GM12872 (cell line): Measurements from ENCODE around the gene RAB27A.

Experiments
- TF ChIP-seq, protein P1 (sequence below): IDR thresholded peaks from 3 replicates; pipeline ENCODE4 v1.5.1; 2011; ENCODE audit warnings: low read depth, mild to moderate bottlenecking, low read length, moderate library complexity; ENCODE audit not compliant: insufficient read depth

Gene RAB27A

DNA sequence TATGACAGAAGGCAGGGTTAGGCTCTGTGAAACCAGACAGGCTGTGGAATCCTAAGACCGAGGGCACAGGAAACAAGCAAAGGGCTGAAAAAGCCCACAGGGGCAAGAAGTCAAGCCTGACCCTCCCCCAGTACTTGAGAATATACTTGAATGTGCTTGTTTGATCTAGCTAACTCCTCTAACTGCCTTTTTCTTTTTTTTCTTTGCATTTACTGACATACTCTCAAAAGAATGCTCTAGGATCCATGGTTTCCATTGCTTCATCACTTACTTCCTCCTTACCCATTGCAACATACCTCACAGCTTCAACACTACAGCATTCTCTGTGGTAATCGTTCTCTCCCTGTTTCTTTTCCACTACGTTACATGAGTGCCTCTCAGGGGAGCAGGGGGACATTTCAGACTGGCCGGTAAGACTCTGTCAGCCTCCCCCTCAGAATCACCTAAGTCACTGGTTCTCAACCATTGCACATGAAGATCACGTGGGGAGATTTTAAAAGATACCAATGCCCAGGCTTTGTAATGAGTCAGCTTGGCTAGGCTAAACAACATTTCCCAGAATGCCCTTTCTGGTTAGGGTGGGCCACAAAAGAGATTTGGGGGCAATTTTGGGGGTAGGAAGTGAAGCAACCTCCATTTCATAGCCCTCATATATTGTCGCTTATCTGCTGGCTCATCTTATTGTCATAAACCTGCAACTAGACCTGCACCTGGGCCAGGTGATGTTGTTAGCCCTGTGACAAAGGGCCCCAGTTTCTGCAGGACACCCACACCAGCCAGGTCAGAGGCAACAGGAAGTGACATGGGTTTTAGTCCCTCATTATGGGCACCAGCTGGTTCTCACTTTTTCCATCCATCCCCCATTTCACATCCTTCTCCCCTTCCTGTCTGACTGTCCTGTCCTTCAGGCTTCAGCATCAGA is 68.3 kb downstream of the RAB27A start:
- TF ChIP-seq, protein P1, sequence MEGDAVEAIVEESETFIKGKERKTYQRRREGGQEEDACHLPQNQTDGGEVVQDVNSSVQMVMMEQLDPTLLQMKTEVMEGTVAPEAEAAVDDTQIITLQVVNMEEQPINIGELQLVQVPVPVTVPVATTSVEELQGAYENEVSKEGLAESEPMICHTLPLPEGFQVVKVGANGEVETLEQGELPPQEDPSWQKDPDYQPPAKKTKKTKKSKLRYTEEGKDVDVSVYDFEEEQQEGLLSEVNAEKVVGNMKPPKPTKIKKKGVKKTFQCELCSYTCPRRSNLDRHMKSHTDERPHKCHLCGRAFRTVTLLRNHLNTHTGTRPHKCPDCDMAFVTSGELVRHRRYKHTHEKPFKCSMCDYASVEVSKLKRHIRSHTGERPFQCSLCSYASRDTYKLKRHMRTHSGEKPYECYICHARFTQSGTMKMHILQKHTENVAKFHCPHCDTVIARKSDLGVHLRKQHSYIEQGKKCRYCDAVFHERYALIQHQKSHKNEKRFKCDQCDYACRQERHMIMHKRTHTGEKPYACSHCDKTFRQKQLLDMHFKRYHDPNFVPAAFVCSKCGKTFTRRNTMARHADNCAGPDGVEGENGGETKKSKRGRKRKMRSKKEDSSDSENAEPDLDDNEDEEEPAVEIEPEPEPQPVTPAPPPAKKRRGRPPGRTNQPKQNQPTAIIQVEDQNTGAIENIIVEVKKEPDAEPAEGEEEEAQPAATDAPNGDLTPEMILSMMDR, result no peak

DNA sequence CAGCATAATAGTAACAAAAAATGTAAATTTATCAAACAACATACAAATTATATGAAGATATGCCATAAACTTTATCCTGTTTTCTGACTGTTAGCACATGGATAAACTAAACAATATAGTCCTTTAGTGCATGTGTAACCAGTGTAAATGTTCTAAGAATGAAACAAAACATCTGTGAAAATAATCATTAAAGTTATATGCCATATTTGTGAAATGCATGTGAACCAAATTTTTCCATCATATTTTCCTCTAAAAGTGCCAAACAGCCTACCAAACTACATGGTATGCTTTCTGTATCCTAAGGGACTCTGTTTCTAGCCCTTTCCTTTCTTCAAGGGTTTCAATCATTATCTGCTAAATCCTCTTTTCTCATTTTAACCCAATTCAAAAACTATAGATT is 69.0 kb downstream of the RAB27A start:
- TF ChIP-seq, protein P1, result no peak

DNA sequence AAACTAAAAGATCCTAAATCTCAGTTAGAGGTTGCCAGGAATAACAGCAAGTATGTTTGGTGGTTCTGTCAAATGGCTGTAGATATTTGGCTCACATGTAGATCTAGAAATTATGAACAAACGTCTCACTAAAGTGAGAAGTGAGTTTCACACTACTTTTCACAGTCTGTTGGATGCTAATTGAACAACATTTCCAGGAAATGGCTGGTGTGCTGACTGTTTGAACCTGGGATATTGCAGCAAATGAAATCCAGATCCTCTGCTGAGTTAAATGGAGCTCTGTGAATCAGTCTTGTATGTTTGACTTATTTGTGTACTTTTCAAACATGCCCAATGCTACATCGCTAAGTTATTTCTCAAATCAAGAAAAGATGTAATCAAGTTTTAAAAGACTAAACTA is 71.6 kb downstream of the RAB27A start:
- TF ChIP-seq, protein P1, result no peak

DNA sequence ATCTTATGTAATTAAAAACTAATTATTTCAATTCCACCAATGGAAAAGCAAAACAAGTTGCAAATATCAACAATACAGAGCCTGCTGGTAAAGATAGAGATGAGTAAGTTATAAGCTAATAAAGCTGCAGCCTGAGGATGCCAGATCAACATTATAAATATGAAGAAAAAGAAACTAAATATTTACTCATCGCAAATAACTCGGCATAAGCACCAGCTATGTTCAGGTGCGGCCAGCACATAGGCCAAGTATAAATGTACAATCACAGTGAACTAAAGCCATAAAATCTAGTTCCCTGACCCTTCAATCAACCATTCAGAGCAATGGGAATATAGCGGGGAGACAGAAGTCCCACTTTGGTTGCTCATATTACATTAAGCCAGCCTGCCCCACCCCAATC is 85.1 kb downstream of the RAB27A start:
- TF ChIP-seq, protein P1, result no peak

DNA sequence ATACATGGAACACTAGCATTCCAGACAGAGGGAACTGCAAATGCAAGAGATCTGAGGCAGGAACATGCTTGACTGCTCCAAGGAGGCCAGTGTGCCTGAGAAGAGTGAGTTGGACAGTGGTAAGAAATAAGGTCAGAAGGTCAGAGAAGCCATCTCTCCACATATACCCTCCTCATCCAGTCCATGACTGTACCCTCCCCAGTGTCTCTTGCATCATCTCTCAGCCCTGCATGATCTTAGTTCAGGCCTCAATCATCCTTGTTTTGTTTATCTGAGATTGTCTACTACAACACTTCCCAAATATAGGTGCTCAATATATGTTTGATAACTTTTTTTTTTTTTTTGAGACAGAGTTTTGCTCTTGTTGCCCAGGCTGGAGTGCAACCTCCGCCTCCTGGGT is 87.4 kb downstream of the RAB27A start:
- TF ChIP-seq, protein P1, result no peak

DNA sequence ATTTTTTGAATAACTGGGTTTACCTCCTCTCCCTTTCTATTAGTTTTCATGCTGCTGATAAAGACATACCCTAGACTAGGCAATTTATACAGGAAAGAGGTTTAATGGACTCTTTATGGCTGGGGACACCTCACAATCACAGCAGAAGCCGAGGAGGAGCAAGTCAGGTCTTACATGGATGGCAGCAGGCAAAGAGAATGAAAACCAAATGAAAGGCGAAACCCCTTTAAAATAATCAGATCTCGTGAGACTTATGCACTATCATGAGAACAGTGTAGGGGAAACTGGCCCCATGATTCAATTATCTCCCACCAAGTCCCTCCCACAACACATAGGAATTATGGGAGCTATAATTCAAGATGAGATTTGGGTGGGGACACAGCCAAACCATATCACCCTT is 90.9 kb downstream of the RAB27A start:
- TF ChIP-seq, protein P1, result no peak

DNA sequence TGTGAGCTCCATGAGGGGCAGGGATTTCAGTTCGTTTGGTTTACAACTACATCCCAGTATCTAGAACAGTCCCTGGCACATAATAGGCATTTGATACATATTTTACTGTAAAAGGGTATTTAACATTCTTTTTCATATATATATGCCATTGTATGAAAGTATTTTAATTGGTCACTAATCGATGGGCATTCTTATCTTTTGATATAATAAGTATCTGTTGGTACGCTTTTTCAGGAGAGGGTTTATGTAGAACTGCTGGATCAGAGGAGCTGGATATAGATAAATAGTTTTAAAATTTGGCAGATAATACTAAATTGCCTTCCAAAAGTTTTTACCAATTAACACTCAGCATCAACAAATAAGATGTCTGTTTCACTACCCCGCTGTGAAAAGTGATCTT is 91.9 kb downstream of the RAB27A start:
- TF ChIP-seq, protein P1, result no peak
